HG03558 (cell line): Measurements from ENCODE around the gene DBP.
"Not testable (repeated sequence)": the region's sequence is repeated elsewhere in the genome, so short reads cannot be mapped to it uniquely, and the experiment has no call there.

Experiments
- ATAC-seq: cut with Tn5 transposase; IDR thresholded peaks from one replicate; pipeline ENCODE4 v1.9.1; 2021; ENCODE audit warnings: moderate number of reproducible peaks; ENCODE audit not compliant: unreplicated experiment; ENCODE audit errors: extremely low read depth

Gene DBP, protein sequence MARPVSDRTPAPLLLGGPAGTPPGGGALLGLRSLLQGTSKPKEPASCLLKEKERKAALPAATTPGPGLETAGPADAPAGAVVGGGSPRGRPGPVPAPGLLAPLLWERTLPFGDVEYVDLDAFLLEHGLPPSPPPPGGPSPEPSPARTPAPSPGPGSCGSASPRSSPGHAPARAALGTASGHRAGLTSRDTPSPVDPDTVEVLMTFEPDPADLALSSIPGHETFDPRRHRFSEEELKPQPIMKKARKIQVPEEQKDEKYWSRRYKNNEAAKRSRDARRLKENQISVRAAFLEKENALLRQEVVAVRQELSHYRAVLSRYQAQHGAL

GRCh38 chr19:48636859-48637448 lies at the start of gene DBP:
TSS of gene DBP (minus strand) at chr19:48637379. CDS start at chr19:48636994, 385 bp downstream.
- no peak for ATAC-seq

GRCh38 chr19:48686637-48687036 lies 49.5 kb upstream of the DBP start:
- not testable (repeated sequence) for ATAC-seq

DNA sequence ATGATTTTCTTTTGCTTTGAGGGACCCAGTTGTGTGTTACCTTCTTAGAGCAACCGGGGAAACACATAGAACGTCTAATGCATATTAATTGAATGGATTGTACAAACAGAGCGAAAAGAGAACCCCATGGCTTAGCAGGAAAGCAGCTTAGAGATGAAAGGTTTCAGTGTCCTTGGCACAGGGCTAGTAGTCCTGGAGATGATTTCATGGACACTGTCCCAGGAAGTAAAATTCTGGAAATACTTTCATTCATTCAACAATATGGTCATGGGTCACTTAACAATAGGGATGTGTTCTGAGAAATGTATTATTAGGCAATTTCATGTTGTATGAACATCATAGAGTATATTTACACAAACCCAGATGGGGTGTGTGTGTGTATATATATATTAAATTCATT lies 48.9 kb upstream of the DBP start:
- ATAC-seq, result no peak

- ATAC-seq, result no peak
Measured at GRCh38 chr19:48685583-48685982, 48.4 kb upstream of the DBP start.

DNA sequence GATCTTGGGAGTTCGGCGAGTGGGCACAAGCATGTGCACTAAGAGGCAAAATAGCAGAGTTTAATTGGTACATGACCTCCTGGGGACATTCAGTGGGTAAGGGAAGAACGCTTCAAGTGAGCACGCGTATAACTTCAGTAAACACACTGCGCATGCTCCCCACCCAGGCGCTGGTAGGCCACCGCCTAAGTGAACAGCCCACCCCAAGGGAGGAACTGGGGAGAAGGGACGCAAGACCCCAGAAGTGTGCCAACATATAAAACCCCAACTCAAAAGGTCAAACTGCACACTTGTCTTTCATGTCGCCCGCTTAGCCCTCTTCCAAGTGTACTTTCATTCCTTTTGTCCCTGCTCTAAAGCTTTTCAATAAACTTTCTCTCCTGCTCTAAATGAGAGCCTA lies 46.2 kb upstream of the DBP start:
- ATAC-seq, result no peak

- ATAC-seq, result no peak
Measured at GRCh38 chr19:48681127-48681470, 43.9 kb upstream of the DBP start.

DNA sequence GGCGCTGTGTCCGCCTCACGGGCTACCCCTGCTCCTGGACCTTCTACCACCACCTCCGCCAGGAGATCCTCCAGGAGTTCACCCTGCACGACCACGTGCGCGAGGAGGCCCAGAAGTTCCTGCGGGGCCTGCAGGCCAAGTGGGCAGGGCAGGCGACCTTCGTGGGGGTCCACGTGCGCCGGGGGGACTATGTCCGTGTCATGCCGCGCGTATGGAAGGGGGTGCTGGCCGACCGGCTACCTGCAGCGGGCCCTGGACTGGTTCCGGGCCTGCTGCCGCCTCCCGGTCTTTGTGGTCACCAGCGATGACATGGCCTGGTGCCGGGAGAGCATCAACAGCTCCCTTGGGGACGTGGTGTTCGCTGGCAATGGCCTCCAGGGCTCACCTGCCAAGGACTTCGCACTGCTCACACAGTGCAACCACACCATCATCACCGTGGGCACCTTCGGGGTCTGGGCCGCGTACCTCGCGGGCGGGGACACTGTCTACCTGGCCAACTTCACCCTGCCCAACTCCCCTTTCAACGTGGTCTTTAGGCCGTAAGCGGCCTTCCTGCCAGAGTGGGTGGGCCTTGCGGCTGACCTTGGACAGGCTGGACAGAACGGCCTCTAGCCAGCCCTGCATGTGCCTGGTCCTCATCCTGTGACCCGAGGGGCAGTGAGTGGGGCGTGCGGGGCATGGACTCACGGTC lies 43.4 kb upstream of the DBP start:
- ATAC-seq, result no peak

DNA sequence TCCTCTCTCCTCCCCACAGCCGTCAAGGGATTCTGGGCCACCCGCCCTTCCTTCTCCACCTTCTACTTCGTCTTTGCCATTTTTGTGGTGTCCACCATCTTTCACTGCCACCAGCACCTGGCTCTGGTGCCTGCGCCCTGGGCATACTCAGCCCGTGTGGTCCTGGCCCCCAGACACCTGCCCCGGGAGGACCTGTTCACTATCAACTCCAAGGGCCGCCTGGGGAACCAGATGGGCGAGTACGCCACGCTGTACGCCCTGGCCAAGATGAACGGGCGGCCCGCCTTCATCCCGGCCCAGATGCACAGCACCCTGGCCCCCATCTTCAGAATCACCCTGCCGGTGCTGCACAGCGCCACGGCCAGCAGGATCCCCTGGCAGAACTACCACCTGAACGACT lies 42.8 kb upstream of the DBP start:
- ATAC-seq, result not testable (repeated sequence)

DNA sequence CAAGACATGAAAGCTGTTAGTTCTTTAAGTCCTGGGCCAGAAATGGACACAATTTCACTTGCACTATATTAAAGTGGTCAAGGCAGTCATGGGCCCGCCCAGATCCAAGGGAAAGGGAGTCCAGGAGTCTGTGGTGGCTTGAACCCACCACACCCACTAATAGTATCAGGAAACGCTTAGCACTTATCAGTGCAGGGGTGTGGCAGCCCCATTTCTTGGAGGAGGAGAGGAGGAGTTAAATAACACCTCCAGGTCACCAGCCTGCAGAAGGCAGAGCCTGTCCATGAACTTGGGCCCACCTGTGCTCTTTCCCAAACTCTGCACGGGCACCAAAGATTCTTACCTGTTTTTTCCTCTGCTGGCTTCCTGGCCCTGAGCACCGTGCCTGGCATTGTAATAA lies 41.0 kb upstream of the DBP start:
- no peak for ATAC-seq

- ATAC-seq, result no peak
Measured at GRCh38 chr19:48676887-48677286, 39.7 kb upstream of the DBP start.

DNA sequence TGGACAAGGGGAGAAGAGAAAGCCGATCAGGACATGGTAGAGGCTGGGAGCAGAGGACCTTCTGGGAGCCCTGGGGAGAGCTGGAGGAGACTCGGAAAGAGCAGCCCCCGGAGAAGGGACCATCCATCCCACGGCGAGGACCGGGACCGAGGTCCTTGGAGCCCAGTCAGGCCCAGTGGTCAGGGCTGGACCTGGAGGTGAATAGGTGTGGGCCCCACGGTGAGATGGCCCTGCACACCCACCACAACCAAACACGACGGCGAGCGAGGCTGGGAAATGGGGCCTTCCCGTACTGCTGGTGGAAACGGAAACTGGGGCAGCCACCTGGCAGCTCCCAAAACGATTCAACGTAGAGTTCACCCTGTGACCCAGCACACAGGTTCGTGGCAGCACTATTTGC lies 39.3 kb upstream of the DBP start:
- no peak for ATAC-seq

DNA sequence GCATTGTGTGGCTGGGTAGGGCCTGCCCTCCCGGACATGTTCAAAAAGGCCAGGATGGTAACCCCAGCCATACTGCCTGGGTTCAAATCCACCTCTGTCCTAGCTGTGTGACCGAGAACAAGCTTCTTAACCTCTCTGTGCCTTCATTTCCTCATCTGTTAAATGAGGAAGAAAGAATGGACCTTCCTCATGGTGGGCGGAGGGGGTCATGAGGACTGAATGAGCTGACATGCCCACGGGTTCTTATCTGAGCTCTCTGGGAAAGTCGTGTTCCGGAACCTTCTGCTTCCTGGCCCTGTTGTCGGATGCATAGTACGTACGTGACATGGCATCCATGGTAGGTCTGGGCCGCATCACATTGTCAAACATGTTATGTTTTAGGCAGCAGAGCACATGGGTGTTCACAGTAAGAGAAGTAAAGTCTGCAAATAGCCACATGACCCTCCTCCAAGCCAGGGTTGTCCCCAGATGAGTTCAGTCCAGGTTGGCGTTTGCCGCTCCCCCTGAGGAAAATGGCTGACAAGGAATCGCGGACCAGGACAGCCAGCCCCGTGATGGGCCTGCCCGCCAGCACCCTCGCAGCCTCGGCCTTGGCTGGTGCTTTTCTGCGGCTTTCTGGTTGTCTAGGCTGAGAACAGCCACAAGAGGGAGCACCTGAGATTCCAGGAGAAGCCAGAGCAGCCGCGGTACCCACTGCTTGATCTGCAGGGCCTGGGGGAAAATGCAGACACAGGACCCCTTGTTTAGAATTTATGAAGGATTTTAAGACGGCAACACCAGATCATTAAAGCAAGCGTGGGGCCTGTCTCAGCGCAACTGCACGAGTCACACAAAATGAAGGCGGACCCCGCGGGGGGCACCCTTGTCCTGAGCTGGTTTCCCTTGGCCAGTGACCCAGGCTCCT lies 38.0 kb upstream of the DBP start:
- ATAC-seq, result no peak

DNA sequence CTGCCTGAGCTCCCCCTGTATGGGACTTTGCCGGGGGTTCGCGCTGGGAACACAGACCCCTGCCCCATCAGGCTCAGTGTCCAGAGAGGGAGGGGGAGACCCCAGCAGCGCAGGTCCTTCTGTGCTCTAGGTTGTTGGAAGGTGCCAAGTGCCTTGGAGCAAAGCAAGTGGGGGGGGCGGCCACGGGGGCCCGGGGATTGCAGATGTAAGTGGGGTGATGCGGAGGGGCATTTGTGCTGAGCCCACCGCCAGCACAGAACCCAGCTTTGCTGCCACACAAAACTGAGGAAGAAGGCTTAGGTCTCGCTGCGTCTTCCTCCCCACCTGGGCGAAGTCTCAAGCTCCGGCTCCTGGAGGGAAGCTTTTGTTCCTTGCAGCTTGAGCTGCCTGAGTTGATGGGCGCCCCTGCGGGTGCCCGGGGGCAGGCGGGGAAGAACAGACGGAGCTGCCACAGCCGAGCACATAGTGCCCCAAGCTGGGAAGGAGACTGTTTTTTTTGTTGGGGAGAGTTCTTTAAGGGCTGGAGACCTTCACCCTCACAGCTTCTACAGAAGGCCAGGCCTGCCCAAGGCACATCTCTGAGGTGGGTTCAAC lies 37.1 kb upstream of the DBP start:
- ATAC-seq, result no peak

DNA sequence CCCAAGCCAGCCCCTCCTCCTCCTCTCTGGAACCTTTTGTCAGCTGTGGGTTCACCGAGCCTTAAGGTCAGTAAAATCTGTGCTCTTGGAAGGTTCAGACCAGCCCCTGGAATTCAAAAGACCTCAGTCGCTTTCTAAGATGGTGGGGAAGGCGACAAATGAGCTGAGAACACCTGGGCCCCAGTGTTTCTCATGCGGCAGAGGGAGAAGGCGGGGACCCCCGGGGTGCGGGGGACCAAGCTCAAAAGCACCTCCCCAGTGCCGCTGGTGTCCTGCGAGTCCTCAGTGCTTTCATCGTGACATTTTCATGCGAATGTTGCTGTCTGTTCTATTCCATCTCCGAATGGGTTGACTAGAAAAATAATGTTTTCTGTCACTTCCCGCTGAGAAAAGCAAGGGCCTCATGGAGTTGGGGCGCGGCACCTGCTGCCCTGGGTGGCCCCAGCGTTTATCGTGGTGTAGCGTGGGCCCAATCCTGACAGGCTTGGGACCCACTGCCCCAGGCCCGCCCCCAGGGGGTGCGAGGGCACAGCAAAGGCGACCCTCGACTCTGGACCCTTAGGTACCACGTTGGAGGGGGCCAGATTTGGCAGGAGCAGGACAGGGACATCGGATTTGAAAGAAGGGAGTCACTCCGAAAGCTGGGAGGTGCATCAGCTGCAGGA lies 36.4 kb upstream of the DBP start:
- no peak for ATAC-seq

DNA sequence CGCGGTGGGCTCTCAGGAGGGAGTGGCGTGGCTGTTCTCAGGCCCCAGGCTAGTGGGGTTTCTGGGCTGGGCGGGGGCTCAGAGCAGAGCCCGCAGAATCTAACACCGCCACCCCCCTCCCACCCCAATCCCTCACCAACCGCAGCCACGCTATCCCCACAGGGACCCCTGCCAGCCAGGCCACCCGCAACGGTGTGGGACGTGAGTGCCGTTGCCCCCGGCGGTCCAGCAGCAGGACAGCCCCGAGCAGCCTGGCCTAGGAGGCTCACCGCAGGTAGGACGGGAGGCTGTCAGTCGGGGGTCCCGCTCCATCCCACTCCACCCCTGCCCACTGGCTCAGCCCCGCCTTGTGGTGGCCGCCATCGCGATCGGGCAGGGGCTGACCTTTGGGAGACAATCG lies 35.8 kb upstream of the DBP start, which contains the start of gene NTN5:
TSS of gene NTN5 (minus strand) at position 24 of the 400 bp plus-strand sequence. CDS start 2,031 bp downstream, outside the sequence.
- ATAC-seq, result no peak

- ATAC-seq, result no peak
Measured at GRCh38 chr19:48671446-48671995, 34.3 kb upstream of the DBP start.

DNA sequence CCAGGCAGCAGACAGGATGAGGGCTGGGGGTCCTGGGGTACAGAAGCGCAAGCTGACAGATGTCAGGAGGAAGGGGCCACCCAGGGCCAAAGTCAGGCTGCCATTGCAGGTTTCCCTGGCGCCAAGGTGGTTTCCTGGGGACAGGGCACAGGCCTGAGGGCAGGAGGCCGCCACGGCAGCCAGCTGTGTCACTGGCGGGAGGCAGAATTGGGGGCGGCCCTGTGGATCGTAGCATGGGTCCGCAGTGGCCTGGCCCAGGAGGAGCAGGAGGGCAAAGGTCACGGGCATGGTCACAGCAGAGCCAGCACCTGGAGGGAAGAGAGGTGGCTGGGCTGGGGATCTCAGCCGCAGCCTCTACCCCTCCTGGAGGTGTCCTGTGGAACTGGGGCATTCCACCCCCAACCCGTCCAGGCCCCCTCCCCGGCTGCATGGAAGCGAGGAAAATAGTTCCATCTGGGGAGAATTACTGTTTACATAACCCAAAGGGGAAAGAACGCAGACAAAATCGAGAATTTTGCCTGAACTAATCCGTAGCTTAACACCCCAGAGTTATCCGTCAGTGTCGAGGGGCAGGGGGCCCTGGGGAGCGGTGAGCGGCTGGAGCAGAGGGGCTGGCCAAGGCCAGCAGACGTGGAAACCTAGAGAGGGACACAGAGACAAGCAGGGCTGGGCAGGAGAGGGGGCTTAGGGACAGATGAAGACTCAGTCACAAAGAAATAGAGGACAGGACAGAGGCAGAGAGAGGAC lies 33.7 kb upstream of the DBP start:
- no peak for ATAC-seq

DNA sequence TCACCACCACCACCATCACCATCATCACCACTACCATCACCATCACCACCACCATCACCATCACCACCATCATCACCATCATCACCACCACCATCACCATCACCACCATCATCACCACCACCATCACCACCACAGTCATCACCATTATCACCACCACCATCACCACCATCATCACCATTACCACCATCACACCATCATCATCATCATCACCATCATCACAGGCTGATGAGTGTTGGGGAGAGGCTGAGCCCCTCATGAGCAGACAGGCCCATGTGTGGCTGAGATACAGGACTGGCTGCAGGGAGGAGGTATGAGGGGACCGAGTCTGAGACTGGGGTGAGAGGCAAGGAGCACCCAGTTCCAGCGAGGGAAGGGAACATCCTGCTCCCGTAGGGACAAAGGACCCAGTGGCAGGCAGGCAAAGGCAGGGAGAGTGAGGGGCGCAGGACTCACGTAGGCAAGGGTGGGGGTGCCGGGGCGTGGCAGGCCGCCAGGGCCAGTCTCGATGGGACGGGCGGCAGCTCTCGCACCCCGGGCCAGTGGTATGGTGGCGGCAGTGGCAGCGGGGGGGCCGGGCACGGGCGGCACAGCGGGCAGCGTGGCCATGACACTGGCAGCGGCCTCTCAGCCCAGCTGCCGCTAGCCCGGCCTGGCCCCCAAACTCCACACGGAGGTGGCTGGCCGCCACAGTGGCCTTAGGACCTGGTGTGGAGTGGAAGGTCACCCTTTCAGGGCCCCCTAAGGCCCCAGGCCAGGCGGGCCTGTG lies 32.9 kb upstream of the DBP start:
- ATAC-seq, result no peak
